Suprapubic skin (tissue), 4 donors: ENCODE results near the gene RASSF8.

Experiments used
- EP300 ChIP-seq: sonication (generic); formaldehyde crosslinking; IDR thresholded peaks from one replicate; pipeline ENCODE4 v1.6.1; 2017; ENCODE audit warnings: antibody characterized with exemption
- POLR2A ChIP-seq, 2 donors: fragments of 450-650 bp; IDR thresholded peaks; one replicate each; pipeline ENCODE4 v1.6.1; 2017; ENCODE audit warnings: antibody characterized with exemption in 2 of 2, mild to moderate bottlenecking in 2 of 2, moderate library complexity in 2 of 2
- POLR2AphosphoS5 ChIP-seq, 3 donors: sonication (generic); formaldehyde crosslinking; IDR thresholded peaks; one replicate each; pipeline ENCODE4 v1.6.1; 2017; ENCODE audit warnings: antibody characterized with exemption in 3 of 3
- TF ChIP-seq, protein P1 (sequence below), 2 donors: fragments of 200-600 bp in 1 of 2; fragments of 450-650 bp in 1 of 2; sonication (generic) in 1 of 2; IDR thresholded peaks; one replicate each; pipeline ENCODE4 v1.5.1; 2016 to 2019; ENCODE audit warnings: antibody characterized with exemption in 2 of 2, mild to moderate bottlenecking in 1 of 2, moderate library complexity in 1 of 2

DNA sequence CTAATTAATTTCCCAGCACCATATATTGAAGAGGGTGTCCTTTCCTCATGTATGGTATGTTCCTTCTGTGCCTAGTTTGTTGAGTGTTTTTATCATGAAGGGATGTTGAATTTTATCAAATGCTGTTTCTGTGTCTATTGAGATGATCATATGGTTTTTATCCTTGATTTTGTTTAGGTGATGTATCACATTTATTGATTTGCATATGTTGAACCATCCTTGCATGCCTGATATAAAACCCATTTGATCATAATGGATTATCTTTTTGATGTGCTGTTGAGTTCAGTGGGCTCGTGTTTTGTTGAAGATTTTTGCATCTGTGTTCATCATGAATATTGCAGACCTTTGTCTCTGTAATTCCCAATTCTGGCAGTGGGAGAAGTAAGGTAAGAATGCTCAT lies 44.6 kb downstream of the RASSF8 start:
- TF ChIP-seq, protein P1, sequence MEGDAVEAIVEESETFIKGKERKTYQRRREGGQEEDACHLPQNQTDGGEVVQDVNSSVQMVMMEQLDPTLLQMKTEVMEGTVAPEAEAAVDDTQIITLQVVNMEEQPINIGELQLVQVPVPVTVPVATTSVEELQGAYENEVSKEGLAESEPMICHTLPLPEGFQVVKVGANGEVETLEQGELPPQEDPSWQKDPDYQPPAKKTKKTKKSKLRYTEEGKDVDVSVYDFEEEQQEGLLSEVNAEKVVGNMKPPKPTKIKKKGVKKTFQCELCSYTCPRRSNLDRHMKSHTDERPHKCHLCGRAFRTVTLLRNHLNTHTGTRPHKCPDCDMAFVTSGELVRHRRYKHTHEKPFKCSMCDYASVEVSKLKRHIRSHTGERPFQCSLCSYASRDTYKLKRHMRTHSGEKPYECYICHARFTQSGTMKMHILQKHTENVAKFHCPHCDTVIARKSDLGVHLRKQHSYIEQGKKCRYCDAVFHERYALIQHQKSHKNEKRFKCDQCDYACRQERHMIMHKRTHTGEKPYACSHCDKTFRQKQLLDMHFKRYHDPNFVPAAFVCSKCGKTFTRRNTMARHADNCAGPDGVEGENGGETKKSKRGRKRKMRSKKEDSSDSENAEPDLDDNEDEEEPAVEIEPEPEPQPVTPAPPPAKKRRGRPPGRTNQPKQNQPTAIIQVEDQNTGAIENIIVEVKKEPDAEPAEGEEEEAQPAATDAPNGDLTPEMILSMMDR (IDR thresholded peaks at IDR 0.05), result no peak
- TF ChIP-seq EP300 (no peak), POLR2AphosphoS5 (IDR thresholded peaks at IDR 0.05) (no peak), POLR2A (IDR thresholded peaks at IDR 0.05) (no peak)
